Measurements from ENCODE around the gene SAMD4B.

The SAMD4B gene

GRCh38 chr19:39351537-39352064, 9.4 kb downstream of the SAMD4B start:
- no CpG with 5 or more reads among the region's 4 CpGs for WGBS (ENCODE audit: insufficient coverage, insufficient read length)
- H3K27me3 ChIP-seq (ENCODE audit: control insufficient read depth, insufficient read depth, low read length) = no peaks in the 10 kb centered on the region
- no peaks in the 10 kb centered on the region for H3K9me3 ChIP-seq (ENCODE audit: control insufficient read depth, insufficient read depth, low read length)
- DNase-seq (ENCODE audit: low read depth, low spot score) = no peak
- no peak overlapping the region for H3K27ac ChIP-seq (ENCODE audit: low read length)
- no peak overlapping the region for H3K4me3 ChIP-seq (ENCODE audit: low read length)
- H3K36me3 ChIP-seq (ENCODE audit: control insufficient read depth, insufficient read depth, low read length) = peaks cover 13% of the 10 kb centered on the region; the same call in 1 of the 2 replicates
- no peaks in the 10 kb centered on the region for H3K4me1 ChIP-seq (ENCODE audit: control insufficient read depth, insufficient read depth, low read length)

DNA sequence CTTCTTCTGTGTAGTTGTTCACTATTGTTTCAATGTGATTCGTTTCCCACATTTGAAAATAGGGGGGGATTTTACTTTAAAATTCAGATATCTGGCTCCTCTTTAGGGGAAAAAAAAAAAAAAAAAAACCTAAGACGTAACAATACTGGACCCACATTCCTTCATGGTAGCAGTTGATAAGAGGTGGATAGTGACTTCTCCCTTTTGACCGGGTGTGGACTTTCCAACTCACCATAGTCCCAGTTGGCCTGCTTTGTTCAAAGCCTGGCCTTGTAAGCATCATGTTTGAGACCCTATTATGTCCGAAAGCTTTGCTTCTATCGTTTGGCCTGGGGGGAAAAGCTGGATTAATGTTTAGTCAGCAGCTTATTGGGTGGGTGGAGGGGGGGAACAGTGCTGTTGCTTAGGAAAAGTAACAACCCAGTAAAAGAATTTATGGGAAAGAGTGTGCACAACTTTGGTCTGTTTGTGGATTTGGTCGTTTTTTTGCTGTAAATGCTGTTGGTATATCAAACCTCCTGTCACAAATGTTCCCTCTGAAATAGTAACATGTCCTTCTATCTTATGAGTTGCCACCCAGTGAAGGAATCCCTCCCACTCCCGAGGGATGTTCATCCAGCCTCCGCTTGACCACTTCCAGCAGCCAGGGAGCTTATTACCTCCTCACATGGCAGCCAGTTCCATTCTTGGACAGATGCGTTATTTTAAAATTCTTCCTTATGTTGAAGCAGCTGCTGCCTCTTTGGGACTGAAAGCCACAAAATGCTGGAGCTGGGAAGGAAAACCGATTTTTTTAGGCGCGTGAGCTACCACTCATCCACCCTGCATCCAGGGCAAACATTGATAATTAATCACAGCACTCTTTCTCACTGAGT, 10.4 kb downstream of the SAMD4B start:
- WGBS (ENCODE audit: insufficient coverage, insufficient read length) = no CpG with 5 or more reads among the region's 12 CpGs
- no peak overlapping the region for H3K27ac ChIP-seq (ENCODE audit: low read length)
- H3K9me3 ChIP-seq (ENCODE audit: control insufficient read depth, insufficient read depth, low read length) = no peaks in the 10 kb centered on the region
- H3K4me3 ChIP-seq (ENCODE audit: low read length) = no peak overlapping the region
- H3K27me3 ChIP-seq (ENCODE audit: control insufficient read depth, insufficient read depth, low read length) = no peaks in the 10 kb centered on the region
- H3K36me3 ChIP-seq (ENCODE audit: control insufficient read depth, insufficient read depth, low read length) = peaks cover 16% of the 10 kb centered on the region; the same call in 1 of the 2 replicates
- H3K4me1 ChIP-seq (ENCODE audit: control insufficient read depth, insufficient read depth, low read length) = no peaks in the 10 kb centered on the region
- DNase-seq (ENCODE audit: low read depth, low spot score) = no peak

DNA sequence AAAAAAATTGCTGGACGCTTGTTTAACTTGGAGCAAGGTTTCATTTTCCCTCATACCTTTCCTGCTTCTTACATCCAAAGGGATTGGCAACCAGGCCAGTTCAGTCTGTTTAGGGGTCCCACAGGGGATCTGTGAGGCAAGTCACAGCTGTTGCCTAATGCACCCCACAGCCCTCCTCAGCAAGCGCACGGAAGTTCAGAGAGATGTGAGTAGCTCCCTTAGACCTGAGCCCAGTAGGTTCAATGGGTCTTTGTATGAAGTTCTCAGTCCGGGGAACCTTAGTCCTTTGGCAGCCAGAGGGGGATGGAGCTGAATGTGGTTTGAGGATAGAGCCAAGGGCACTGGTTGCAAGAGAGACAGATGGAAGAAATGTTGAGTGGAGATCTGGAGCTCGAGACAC, 13.0 kb downstream of the SAMD4B start:
- WGBS (ENCODE audit: insufficient coverage, insufficient read length) = no CpG with 5 or more reads among the region's 5 CpGs
- Histone ChIP-seq H3K4me1 (ENCODE audit: control insufficient read depth, insufficient read depth, low read length) (no peaks in the 10 kb centered on the region), H3K36me3 (ENCODE audit: control insufficient read depth, insufficient read depth, low read length) (peaks cover 22% of the 10 kb centered on the region; the same call in 1 of the 2 replicates), H3K4me3 (ENCODE audit: low read length) (no peak overlapping the region), H3K27me3 (ENCODE audit: control insufficient read depth, insufficient read depth, low read length) (no peaks in the 10 kb centered on the region), H3K27ac (ENCODE audit: low read length) (no peak overlapping the region), H3K9me3 (ENCODE audit: control insufficient read depth, insufficient read depth, low read length) (no peaks in the 10 kb centered on the region)
- no peak for DNase-seq (ENCODE audit: low read depth, low spot score)

- H3K4me1 ChIP-seq (ENCODE audit: control insufficient read depth, insufficient read depth, low read length) = no peaks in the 10 kb centered on the region
- H3K27me3 ChIP-seq (ENCODE audit: control insufficient read depth, insufficient read depth, low read length) = no peaks in the 10 kb centered on the region
- 100% methylated on average over 1 of the region's 3 CpGs for WGBS (ENCODE audit: insufficient coverage, insufficient read length)
- no peak overlapping the region for H3K4me3 ChIP-seq (ENCODE audit: low read length)
- H3K9me3 ChIP-seq (ENCODE audit: control insufficient read depth, insufficient read depth, low read length) = no peaks in the 10 kb centered on the region
- peaks cover 24% of the 10 kb centered on the region; the same call in 1 of the 2 replicates for H3K36me3 ChIP-seq (ENCODE audit: control insufficient read depth, insufficient read depth, low read length)
- H3K27ac ChIP-seq (ENCODE audit: low read length) = no peak overlapping the region
- no peak for DNase-seq (ENCODE audit: low read depth, low spot score)
These were observed 13.9 kb downstream of the SAMD4B start for GRCh38 chr19:39356073-39356472.

- no peak overlapping the region for H3K27ac ChIP-seq (ENCODE audit: low read length)
- no peak for DNase-seq (ENCODE audit: low read depth, low spot score)
- no peaks in the 10 kb centered on the region for H3K27me3 ChIP-seq (ENCODE audit: control insufficient read depth, insufficient read depth, low read length)
- peaks cover 24% of the 10 kb centered on the region; the same call in 1 of the 2 replicates for H3K36me3 ChIP-seq (ENCODE audit: control insufficient read depth, insufficient read depth, low read length)
- H3K4me1 ChIP-seq (ENCODE audit: control insufficient read depth, insufficient read depth, low read length) = no peaks in the 10 kb centered on the region
- H3K9me3 ChIP-seq (ENCODE audit: control insufficient read depth, insufficient read depth, low read length) = no peaks in the 10 kb centered on the region
- no peak overlapping the region for H3K4me3 ChIP-seq (ENCODE audit: low read length)
- WGBS (ENCODE audit: insufficient coverage, insufficient read length) = no CpG with 5 or more reads among the region's 18 CpGs
These were observed 14.4 kb downstream of the SAMD4B start for GRCh38 chr19:39356647-39357046.

- WGBS (ENCODE audit: insufficient coverage, insufficient read length) = no CpG with 5 or more reads among the region's 3 CpGs
- Histone ChIP-seq H3K36me3 (ENCODE audit: control insufficient read depth, insufficient read depth, low read length) (peaks cover 28% of the 10 kb centered on the region; the same call in 1 of the 2 replicates), H3K27me3 (ENCODE audit: control insufficient read depth, insufficient read depth, low read length) (no peaks in the 10 kb centered on the region), H3K9me3 (ENCODE audit: control insufficient read depth, insufficient read depth, low read length) (no peaks in the 10 kb centered on the region), H3K4me1 (ENCODE audit: control insufficient read depth, insufficient read depth, low read length) (no peaks in the 10 kb centered on the region), H3K4me3 (ENCODE audit: low read length) (no peak overlapping the region), H3K27ac (ENCODE audit: low read length) (no peak overlapping the region)
- no peak for DNase-seq (ENCODE audit: low read depth, low spot score)
These were observed 16.8 kb downstream of the SAMD4B start for GRCh38 chr19:39359026-39359425.

DNA sequence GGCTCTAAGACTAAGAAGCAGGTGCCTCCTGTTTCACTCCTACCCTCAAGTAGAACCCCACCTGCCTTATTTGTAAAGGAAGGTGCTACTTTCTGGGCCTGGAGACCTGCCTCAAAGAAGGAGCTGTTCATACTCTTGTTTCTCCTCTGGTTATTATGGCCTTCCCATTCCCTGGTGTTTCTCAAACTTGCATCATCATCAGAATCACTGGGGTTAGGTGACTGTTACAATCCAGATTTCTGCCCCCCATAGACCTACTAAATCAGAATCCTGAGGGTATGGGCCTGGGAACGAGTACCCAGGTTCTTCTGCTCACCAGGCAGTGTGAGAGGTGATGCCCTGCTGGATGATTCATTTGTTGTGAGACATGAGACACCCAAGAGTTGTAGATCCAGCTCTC, 18.4 kb downstream of the SAMD4B start:
- DNase-seq (ENCODE audit: low read depth, low spot score) = no peak
- Histone ChIP-seq H3K27me3 (ENCODE audit: control insufficient read depth, insufficient read depth, low read length) (no peaks in the 10 kb centered on the region), H3K9me3 (ENCODE audit: control insufficient read depth, insufficient read depth, low read length) (no peaks in the 10 kb centered on the region), H3K4me3 (ENCODE audit: low read length) (no peak overlapping the region), H3K4me1 (ENCODE audit: control insufficient read depth, insufficient read depth, low read length) (no peaks in the 10 kb centered on the region), H3K36me3 (ENCODE audit: control insufficient read depth, insufficient read depth, low read length) (peaks cover 24% of the 10 kb centered on the region; the same call in 1 of the 2 replicates), H3K27ac (ENCODE audit: low read length) (no peak overlapping the region)
- WGBS (ENCODE audit: insufficient coverage, insufficient read length) = no CpG with 5 or more reads among the region's 1 CpG

DNA sequence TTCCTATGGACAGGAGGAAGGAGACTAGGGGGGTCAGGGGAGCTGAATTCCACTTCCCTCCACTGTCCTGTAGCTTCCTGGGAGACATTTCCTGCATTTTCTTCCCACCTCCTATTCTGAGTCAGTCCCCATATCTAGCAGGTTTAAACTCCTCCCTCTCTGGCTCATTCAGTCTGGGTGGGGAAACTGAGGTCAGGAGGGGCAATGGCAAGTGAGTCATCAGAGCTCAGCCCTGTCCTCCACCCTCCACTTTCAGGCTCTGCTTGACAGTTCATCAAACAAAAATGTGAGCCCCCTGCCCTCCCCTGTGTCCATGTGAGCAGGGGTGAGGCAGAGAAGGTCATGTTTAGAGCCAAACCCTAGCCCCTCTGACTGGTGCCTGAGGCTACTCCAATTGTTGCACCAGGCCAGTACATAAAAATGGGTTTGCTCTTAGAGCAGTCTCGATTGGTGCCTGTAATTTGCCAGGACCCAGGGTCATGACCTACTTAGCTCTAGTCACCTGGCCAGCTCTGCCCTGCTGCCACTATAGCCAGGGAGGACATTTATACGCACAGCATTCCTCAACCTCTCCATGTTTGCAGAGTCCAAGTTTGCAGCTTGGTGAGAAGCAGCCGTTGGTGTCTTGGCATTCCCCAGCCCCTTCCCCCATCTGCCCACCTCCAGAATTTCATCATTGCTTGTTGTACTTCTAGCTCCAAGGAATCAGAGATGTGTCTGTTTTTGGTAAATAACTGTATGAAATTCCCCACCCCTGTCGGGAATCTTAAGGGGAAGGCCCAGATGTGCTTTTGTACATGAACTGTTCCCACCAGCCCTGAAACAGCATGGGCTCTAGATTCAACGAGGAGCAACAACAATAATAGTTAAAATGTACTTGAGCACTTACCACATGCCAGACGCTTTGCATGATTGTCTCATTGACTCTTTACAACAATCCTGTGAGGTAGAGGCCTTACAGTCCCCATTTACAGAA, 20.7 kb downstream of the SAMD4B start:
- Histone ChIP-seq H3K4me1 (ENCODE audit: control insufficient read depth, insufficient read depth, low read length) (no peaks in the 10 kb centered on the region), H3K9me3 (ENCODE audit: control insufficient read depth, insufficient read depth, low read length) (no peaks in the 10 kb centered on the region), H3K4me3 (ENCODE audit: low read length) (no peak overlapping the region), H3K27me3 (ENCODE audit: control insufficient read depth, insufficient read depth, low read length) (no peaks in the 10 kb centered on the region), H3K36me3 (ENCODE audit: control insufficient read depth, insufficient read depth, low read length) (peaks cover 12% of the 10 kb centered on the region; the same call in 1 of the 2 replicates), H3K27ac (ENCODE audit: low read length) (no peak overlapping the region)
- no peak for DNase-seq (ENCODE audit: low read depth, low spot score)
- WGBS (ENCODE audit: insufficient coverage, insufficient read length) = no CpG with 5 or more reads among the region's 6 CpGs

GRCh38 chr19:39363901-39364457, 21.8 kb downstream of the SAMD4B start:
- no CpG with 5 or more reads among the region's 5 CpGs for WGBS (ENCODE audit: insufficient coverage, insufficient read length)
- Histone ChIP-seq H3K36me3 (ENCODE audit: control insufficient read depth, insufficient read depth, low read length) (peaks cover 7% of the 10 kb centered on the region; the same call in 1 of the 2 replicates), H3K27me3 (ENCODE audit: control insufficient read depth, insufficient read depth, low read length) (no peaks in the 10 kb centered on the region), H3K27ac (ENCODE audit: low read length) (no peak overlapping the region), H3K9me3 (ENCODE audit: control insufficient read depth, insufficient read depth, low read length) (no peaks in the 10 kb centered on the region), H3K4me3 (ENCODE audit: low read length) (no peak overlapping the region), H3K4me1 (ENCODE audit: control insufficient read depth, insufficient read depth, low read length) (no peaks in the 10 kb centered on the region)
- no peak for DNase-seq (ENCODE audit: low read depth, low spot score)

GRCh38 chr19:39365531-39365930, 23.3 kb downstream of the SAMD4B start:
- Histone ChIP-seq H3K4me3 (ENCODE audit: low read length) (no peak overlapping the region), H3K27me3 (ENCODE audit: control insufficient read depth, insufficient read depth, low read length) (no peaks in the 10 kb centered on the region), H3K36me3 (ENCODE audit: control insufficient read depth, insufficient read depth, low read length) (peaks cover 12% of the 10 kb centered on the region), H3K9me3 (ENCODE audit: control insufficient read depth, insufficient read depth, low read length) (no peaks in the 10 kb centered on the region), H3K27ac (ENCODE audit: low read length) (no peak overlapping the region), H3K4me1 (ENCODE audit: control insufficient read depth, insufficient read depth, low read length) (no peaks in the 10 kb centered on the region)
- WGBS (ENCODE audit: insufficient coverage, insufficient read length) = no CpG with 5 or more reads among the region's 1 CpG
- no peak for DNase-seq (ENCODE audit: low read depth, low spot score)

Data from iPS DF 6.9 (cell line).